ENCODE measurements around the gene MAEA.

Gene MAEA

GRCh38 chr4:1253831-1254230 lies 35.9 kb upstream of the MAEA start:
- Histone ChIP-seq H3K4ac (ENCODE audit: low read length) (no peak overlapping the region), H4K91ac (ENCODE audit: low read depth, low read length, poor library complexity) (no peak overlapping the region), H4K8ac (ENCODE audit: low read depth, low read length) (no peak overlapping the region), H2AK5ac (ENCODE audit: low read depth, low read length) (no peak overlapping the region), H3K4me2 (ENCODE audit: insufficient read depth, low read length, poor library complexity, severe bottlenecking) (no peak overlapping the region), H3K27me3 (ENCODE audit: control insufficient read depth in 3 of 3, insufficient read depth in 3 of 3, low read depth in 1 of 3, low read length in 3 of 3) (no peaks in the 10 kb centered on the region), H3K4me3 (ENCODE audit: low read length in 2 of 2) (no peak overlapping the region), H3K79me1 (ENCODE audit: low read depth, low read length) (peaks cover 8% of the 10 kb centered on the region), H2BK15ac (ENCODE audit: low read length) (no peak overlapping the region), H3K14ac (ENCODE audit: low read length) (no peak overlapping the region), H2BK120ac (ENCODE audit: low read depth, low read length) (no peak overlapping the region), H3K9me3 (replicated peaks in 1 of 2; ENCODE audit: control insufficient read depth in 2 of 2, insufficient read depth in 1 of 2, low read depth in 1 of 2, low read length in 2 of 2) (peaks cover 37 to 62% of the 10 kb centered on the region in 2 donors), H2AFZ (ENCODE audit: low read length) (no peak overlapping the region), H3K27ac (replicated peaks; ENCODE audit: low read length) (no peak overlapping the region), H2BK5ac (ENCODE audit: low read length) (no peak overlapping the region), H3K23ac (ENCODE audit: low read depth, low read length, poor library complexity) (no peak overlapping the region), H3K9ac (ENCODE audit: low read depth, low read length, poor library complexity) (no peak overlapping the region), H3K18ac (ENCODE audit: low read length) (no peak overlapping the region), H3K36me3 (replicated peaks in 1 of 2; ENCODE audit: control insufficient read depth in 2 of 2, insufficient read depth in 2 of 2, low read length in 2 of 2) (peaks cover 14 to 27% of the 10 kb centered on the region in 2 donors), H3K4me1 (ENCODE audit: control insufficient read depth in 2 of 2, insufficient read depth in 1 of 2, low read depth in 1 of 2, low read length in 2 of 2) (peaks cover 4 to 5% of the 10 kb centered on the region in 2 donors), H2BK12ac (ENCODE audit: low read length) (no peak overlapping the region)
- DNase-seq (ENCODE audit: low spot score): no peak
- WGBS, 2 donors (ENCODE audit: extremely low coverage in 2 of 2, insufficient read length in 2 of 2, insufficient replicate concordance in 1 of 2): no CpG with 5 or more reads among the region's 5 CpGs

- Histone ChIP-seq H2BK120ac (ENCODE audit: low read depth, low read length) (no peak overlapping the region), H2BK12ac (ENCODE audit: low read length) (no peak overlapping the region), H4K8ac (ENCODE audit: low read depth, low read length) (no peak overlapping the region), H2AFZ (ENCODE audit: low read length) (no peak overlapping the region), H3K4me1 (ENCODE audit: control insufficient read depth in 2 of 2, insufficient read depth in 1 of 2, low read depth in 1 of 2, low read length in 2 of 2) (peaks cover 0 to under 1% of the 10 kb centered on the region in 2 donors), H3K79me1 (ENCODE audit: low read depth, low read length) (peaks cover 6% of the 10 kb centered on the region), H3K27ac (replicated peaks; ENCODE audit: low read length) (no peak overlapping the region), H3K4me2 (ENCODE audit: insufficient read depth, low read length, poor library complexity, severe bottlenecking) (no peak overlapping the region), H4K91ac (ENCODE audit: low read depth, low read length, poor library complexity) (no peak overlapping the region), H2BK5ac (ENCODE audit: low read length) (no peak overlapping the region), H3K36me3 (replicated peaks in 1 of 2; ENCODE audit: control insufficient read depth in 2 of 2, insufficient read depth in 2 of 2, low read length in 2 of 2) (peaks cover 12 to 27% of the 10 kb centered on the region in 2 donors), H3K9me3 (replicated peaks in 1 of 2; ENCODE audit: control insufficient read depth in 2 of 2, insufficient read depth in 1 of 2, low read depth in 1 of 2, low read length in 2 of 2) (peaks cover 34 to 59% of the 10 kb centered on the region in 2 donors), H3K27me3 (ENCODE audit: control insufficient read depth in 3 of 3, insufficient read depth in 3 of 3, low read depth in 1 of 3, low read length in 3 of 3) (no peaks in the 10 kb centered on the region), H3K14ac (ENCODE audit: low read length) (no peak overlapping the region), H3K18ac (ENCODE audit: low read length) (no peak overlapping the region), H2AK5ac (ENCODE audit: low read depth, low read length) (no peak overlapping the region), H2BK15ac (ENCODE audit: low read length) (no peak overlapping the region), H3K4ac (ENCODE audit: low read length) (no peak overlapping the region), H3K9ac (ENCODE audit: low read depth, low read length, poor library complexity) (no peak overlapping the region), H3K4me3 (ENCODE audit: low read length in 2 of 2) (no peak overlapping the region), H3K23ac (ENCODE audit: low read depth, low read length, poor library complexity) (no peak overlapping the region)
- DNase-seq (ENCODE audit: low spot score): no peak
- no CpG with 5 or more reads among the region's 4 CpGs for WGBS, 2 donors (ENCODE audit: extremely low coverage in 2 of 2, insufficient read length in 2 of 2, insufficient replicate concordance in 1 of 2)
These were observed 34.5 kb upstream of the MAEA start for GRCh38 chr4:1255151-1255550.

GRCh38 chr4:1255699-1256098 lies 34.0 kb upstream of the MAEA start:
- H3K27me3 ChIP-seq (ENCODE audit: control insufficient read depth in 3 of 3, insufficient read depth in 3 of 3, low read depth in 1 of 3, low read length in 3 of 3): no peaks in the 10 kb centered on the region
- no CpG with 5 or more reads among the region's 2 CpGs for WGBS, 2 donors (ENCODE audit: extremely low coverage in 2 of 2, insufficient read length in 2 of 2, insufficient replicate concordance in 1 of 2)
- no peak for DNase-seq (ENCODE audit: low spot score)

GRCh38 chr4:1258457-1258856 lies 31.2 kb upstream of the MAEA start:
- Histone ChIP-seq H2BK5ac (ENCODE audit: low read length) (no peak overlapping the region), H3K36me3 (replicated peaks in 1 of 2; ENCODE audit: control insufficient read depth in 2 of 2, insufficient read depth in 2 of 2, low read length in 2 of 2) (no peaks in the 10 kb centered on the region), H4K8ac (ENCODE audit: low read depth, low read length) (no peak overlapping the region)

More at GRCh38 chr4:1255699-1256098, 34.0 kb upstream of the MAEA start:
- H3K4ac ChIP-seq (ENCODE audit: low read length): no peak overlapping the region
- H3K79me1 ChIP-seq (ENCODE audit: low read depth, low read length): peaks cover 6% of the 10 kb centered on the region
- H2AK5ac ChIP-seq (ENCODE audit: low read depth, low read length): no peak overlapping the region
- H3K27ac ChIP-seq (replicated peaks; ENCODE audit: low read length): no peak overlapping the region
- H4K8ac ChIP-seq (ENCODE audit: low read depth, low read length): no peak overlapping the region
- peaks cover 11 to 24% of the 10 kb centered on the region in 2 donors for H3K36me3 ChIP-seq (replicated peaks in 1 of 2; ENCODE audit: control insufficient read depth in 2 of 2, insufficient read depth in 2 of 2, low read length in 2 of 2)
- H3K9me3 ChIP-seq (replicated peaks in 1 of 2; ENCODE audit: control insufficient read depth in 2 of 2, insufficient read depth in 1 of 2, low read depth in 1 of 2, low read length in 2 of 2): peaks cover 30 to 54% of the 10 kb centered on the region in 2 donors
- H3K23ac ChIP-seq (ENCODE audit: low read depth, low read length, poor library complexity): no peak overlapping the region
- H3K4me1 ChIP-seq (ENCODE audit: control insufficient read depth in 2 of 2, insufficient read depth in 1 of 2, low read depth in 1 of 2, low read length in 2 of 2): no peaks in the 10 kb centered on the region
- no peak overlapping the region for H3K18ac ChIP-seq (ENCODE audit: low read length)
- no peak overlapping the region for H3K9ac ChIP-seq (ENCODE audit: low read depth, low read length, poor library complexity)
- H3K4me3 ChIP-seq (ENCODE audit: low read length in 2 of 2): no peak overlapping the region
- no peak overlapping the region for H3K14ac ChIP-seq (ENCODE audit: low read length)
- no peak overlapping the region for H2BK15ac ChIP-seq (ENCODE audit: low read length)
- H2BK5ac ChIP-seq (ENCODE audit: low read length): no peak overlapping the region
- no peak overlapping the region for H2AFZ ChIP-seq (ENCODE audit: low read length)
- H2BK120ac ChIP-seq (ENCODE audit: low read depth, low read length): no peak overlapping the region
- H4K91ac ChIP-seq (ENCODE audit: low read depth, low read length, poor library complexity): no peak overlapping the region
- no peak overlapping the region for H2BK12ac ChIP-seq (ENCODE audit: low read length)
- H3K4me2 ChIP-seq (ENCODE audit: insufficient read depth, low read length, poor library complexity, severe bottlenecking): no peak overlapping the region

More at GRCh38 chr4:1258457-1258856, 31.2 kb upstream of the MAEA start:
- no peak overlapping the region for H2BK120ac ChIP-seq (ENCODE audit: low read depth, low read length)
- H3K9ac ChIP-seq (ENCODE audit: low read depth, low read length, poor library complexity): no peak overlapping the region
- H2AFZ ChIP-seq (ENCODE audit: low read length): no peak overlapping the region
- no peak overlapping the region for H2BK12ac ChIP-seq (ENCODE audit: low read length)
- H3K4me1 ChIP-seq (ENCODE audit: control insufficient read depth in 2 of 2, insufficient read depth in 1 of 2, low read depth in 1 of 2, low read length in 2 of 2): no peaks in the 10 kb centered on the region
- no peaks in the 10 kb centered on the region for H3K79me1 ChIP-seq (ENCODE audit: low read depth, low read length)
- no peak overlapping the region for H3K4me3 ChIP-seq (ENCODE audit: low read length in 2 of 2)
- WGBS, 2 donors (ENCODE audit: extremely low coverage in 2 of 2, insufficient read length in 2 of 2, insufficient replicate concordance in 1 of 2): no CpG with 5 or more reads among the region's 2 CpGs
- H3K23ac ChIP-seq (ENCODE audit: low read depth, low read length, poor library complexity): no peak overlapping the region
- no peak overlapping the region for H3K18ac ChIP-seq (ENCODE audit: low read length)
- H3K27me3 ChIP-seq (ENCODE audit: control insufficient read depth in 3 of 3, insufficient read depth in 3 of 3, low read depth in 1 of 3, low read length in 3 of 3): no peaks in the 10 kb centered on the region
- H3K27ac ChIP-seq (replicated peaks; ENCODE audit: low read length): no peak overlapping the region
- H4K91ac ChIP-seq (ENCODE audit: low read depth, low read length, poor library complexity): no peak overlapping the region
- peaks cover 15 to 26% of the 10 kb centered on the region in 2 donors for H3K9me3 ChIP-seq (replicated peaks in 1 of 2; ENCODE audit: control insufficient read depth in 2 of 2, insufficient read depth in 1 of 2, low read depth in 1 of 2, low read length in 2 of 2)
- H3K4me2 ChIP-seq (ENCODE audit: insufficient read depth, low read length, poor library complexity, severe bottlenecking): no peak overlapping the region
- no peak overlapping the region for H3K4ac ChIP-seq (ENCODE audit: low read length)
- no peak overlapping the region for H2AK5ac ChIP-seq (ENCODE audit: low read depth, low read length)
- DNase-seq (ENCODE audit: low spot score): no peak
- no peak overlapping the region for H3K14ac ChIP-seq (ENCODE audit: low read length)
- H2BK15ac ChIP-seq (ENCODE audit: low read length): no peak overlapping the region
